ENCODE measurements around the gene PACRG.

DNA sequence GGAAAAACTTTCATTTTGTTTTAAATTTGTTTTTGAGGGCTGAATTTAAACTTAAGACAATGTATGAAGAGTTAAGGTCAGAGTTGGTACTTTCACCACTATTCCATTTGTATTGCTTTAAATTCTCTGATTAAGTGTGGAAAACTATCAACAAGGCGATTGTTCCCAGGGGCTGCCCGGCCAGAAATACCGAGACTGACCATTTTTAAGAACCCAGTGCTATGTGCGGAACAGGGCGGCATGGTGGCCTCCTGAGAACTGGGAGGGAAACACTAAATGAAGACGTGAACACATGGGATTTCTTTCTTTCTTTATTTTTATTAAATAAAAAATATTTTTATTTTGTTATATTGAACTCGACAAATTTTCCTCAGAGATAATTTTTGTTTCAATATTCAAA, 465.6 kb downstream of the PACRG start:
- TF ChIP-seq, protein P1, sequence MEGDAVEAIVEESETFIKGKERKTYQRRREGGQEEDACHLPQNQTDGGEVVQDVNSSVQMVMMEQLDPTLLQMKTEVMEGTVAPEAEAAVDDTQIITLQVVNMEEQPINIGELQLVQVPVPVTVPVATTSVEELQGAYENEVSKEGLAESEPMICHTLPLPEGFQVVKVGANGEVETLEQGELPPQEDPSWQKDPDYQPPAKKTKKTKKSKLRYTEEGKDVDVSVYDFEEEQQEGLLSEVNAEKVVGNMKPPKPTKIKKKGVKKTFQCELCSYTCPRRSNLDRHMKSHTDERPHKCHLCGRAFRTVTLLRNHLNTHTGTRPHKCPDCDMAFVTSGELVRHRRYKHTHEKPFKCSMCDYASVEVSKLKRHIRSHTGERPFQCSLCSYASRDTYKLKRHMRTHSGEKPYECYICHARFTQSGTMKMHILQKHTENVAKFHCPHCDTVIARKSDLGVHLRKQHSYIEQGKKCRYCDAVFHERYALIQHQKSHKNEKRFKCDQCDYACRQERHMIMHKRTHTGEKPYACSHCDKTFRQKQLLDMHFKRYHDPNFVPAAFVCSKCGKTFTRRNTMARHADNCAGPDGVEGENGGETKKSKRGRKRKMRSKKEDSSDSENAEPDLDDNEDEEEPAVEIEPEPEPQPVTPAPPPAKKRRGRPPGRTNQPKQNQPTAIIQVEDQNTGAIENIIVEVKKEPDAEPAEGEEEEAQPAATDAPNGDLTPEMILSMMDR (IDR thresholded peaks at IDR 0.05): no peak
- TF ChIP-seq POLR2A (IDR thresholded peaks at IDR 0.05): no peak
- no peak for TF ChIP-seq POLR2AphosphoS5 (IDR thresholded peaks at IDR 0.05)
